Activated CD4-positive, CD25-positive, alpha-beta regulatory T cell treated with anti-CD3 and anti-CD28 coated beads, Interleukin-2, amount 50 U/mL, for 16 hours (primary cell): ENCODE measurements around the gene IL17F.

Experiments
- DNase-seq: peaks from one replicate; pipeline ENCODE4 v3.0.0-alpha.2; 2020; ENCODE audit warnings: low read depth, low spot score

The IL17F gene

GRCh38 chr6:52190409-52190808 lies 53.9 kb downstream of the IL17F start:
- no peak for DNase-seq

- DNase-seq = no peak
Measured at GRCh38 chr6:52189974-52190373, 54.3 kb downstream of the IL17F start.

- no peak for DNase-seq
Measured at GRCh38 chr6:52187098-52187497, 57.2 kb downstream of the IL17F start.
